ENCODE measurements around the gene DENND2C. TPM values are rescaled to one million over a fixed set of nuclear protein-coding genes. Genes with fewer than 3 reads are reported as not detected.
A peak's percentile ranks its signal among the peaks of the same experiment; 100 is the strongest.
"Not testable (repeated sequence)": the region's sequence is repeated elsewhere in the genome, so short reads cannot be mapped to it uniquely, and the experiment has no call there.

DENND2C gene
- total and polyA plus RNA-seq, 2 donors = 0.47 to 2.9 TPM

DNA sequence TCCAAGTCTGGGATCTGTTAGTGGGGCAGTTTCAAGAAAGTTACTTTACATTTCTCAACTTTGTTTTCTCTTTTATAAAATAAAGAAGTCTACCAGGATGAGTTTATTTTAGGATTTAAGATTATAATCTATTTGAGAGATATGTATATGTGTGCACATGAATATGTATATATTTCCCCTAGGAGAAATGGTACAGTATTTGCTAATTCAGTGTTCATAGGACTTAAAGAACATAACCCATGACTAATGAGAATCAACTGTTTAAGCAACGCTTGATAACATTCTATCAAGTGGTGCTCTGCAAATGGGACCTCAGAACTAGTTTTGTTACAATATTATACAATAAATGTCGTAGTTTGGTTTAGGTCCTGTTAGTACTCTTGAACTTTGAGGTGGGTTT lies 95.5 kb downstream of the DENND2C start:
- Histone ChIP-seq H3K4me1 (ENCODE audit: control insufficient read depth in 2 of 2, insufficient read depth in 2 of 2, low read length in 2 of 2) (no peaks in the 10 kb centered on the region), H3K36me3 (ENCODE audit: control insufficient read depth in 2 of 2, insufficient read depth in 2 of 2, low read length in 1 of 2) (peaks cover 38 to 51% of the 10 kb centered on the region in 2 donors), H3K9me3 (ENCODE audit: control insufficient read depth in 2 of 2, insufficient read depth in 1 of 2, low read length in 1 of 2) (no peaks in the 10 kb centered on the region), H3K4me3 (ENCODE audit: low read length in 2 of 2) (no peak overlapping the region), H3K27me3 (ENCODE audit: control insufficient read depth in 2 of 2, insufficient read depth in 1 of 2, low read length in 1 of 2) (no peaks in the 10 kb centered on the region), H3K27ac (ENCODE audit: low read depth in 1 of 2, low read length in 1 of 2) (no peak overlapping the region)
- WGBS = 97% methylated on average over 2 of the region's 2 CpGs
- no peak for DNase-seq (ENCODE audit: low read depth in 6 of 9, low spot score in 9 of 9)

DNA sequence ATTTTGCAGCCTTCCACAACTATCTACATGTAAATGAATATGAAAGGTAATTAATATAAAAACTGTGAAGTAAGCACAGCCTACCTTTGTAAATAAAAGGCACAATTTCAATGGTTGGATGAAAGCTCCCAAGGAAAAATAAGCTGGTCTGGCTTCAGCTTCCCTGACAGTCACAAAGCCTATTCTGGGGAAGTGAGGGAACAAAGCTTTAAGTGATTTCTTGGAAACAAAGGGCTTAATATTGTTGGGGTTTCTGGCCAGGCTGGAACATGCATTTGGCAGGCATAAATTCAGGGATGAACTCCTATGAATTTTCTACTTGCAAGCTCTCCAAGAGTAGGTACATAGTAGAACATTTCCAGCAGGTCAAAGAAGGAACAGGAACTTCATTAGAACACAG lies 105.7 kb downstream of the DENND2C start:
- no peak overlapping the region for H3K4me3 ChIP-seq (ENCODE audit: low read length in 2 of 2)
- H3K9me3 ChIP-seq (ENCODE audit: control insufficient read depth in 2 of 2, insufficient read depth in 1 of 2, low read length in 1 of 2) = no peaks in the 10 kb centered on the region
- peaks cover 19 to 31% of the 10 kb centered on the region in 2 donors for H3K36me3 ChIP-seq (ENCODE audit: control insufficient read depth in 2 of 2, insufficient read depth in 2 of 2, low read length in 1 of 2)
- H3K27ac ChIP-seq (ENCODE audit: low read depth in 1 of 2, low read length in 1 of 2) = no peak overlapping the region
- H3K4me1 ChIP-seq (ENCODE audit: control insufficient read depth in 2 of 2, insufficient read depth in 2 of 2, low read length in 2 of 2) = no peaks in the 10 kb centered on the region
- no peak for DNase-seq (ENCODE audit: low read depth in 6 of 9, low spot score in 9 of 9)
- H3K27me3 ChIP-seq (ENCODE audit: control insufficient read depth in 2 of 2, insufficient read depth in 1 of 2, low read length in 1 of 2) = no peaks in the 10 kb centered on the region

DNA sequence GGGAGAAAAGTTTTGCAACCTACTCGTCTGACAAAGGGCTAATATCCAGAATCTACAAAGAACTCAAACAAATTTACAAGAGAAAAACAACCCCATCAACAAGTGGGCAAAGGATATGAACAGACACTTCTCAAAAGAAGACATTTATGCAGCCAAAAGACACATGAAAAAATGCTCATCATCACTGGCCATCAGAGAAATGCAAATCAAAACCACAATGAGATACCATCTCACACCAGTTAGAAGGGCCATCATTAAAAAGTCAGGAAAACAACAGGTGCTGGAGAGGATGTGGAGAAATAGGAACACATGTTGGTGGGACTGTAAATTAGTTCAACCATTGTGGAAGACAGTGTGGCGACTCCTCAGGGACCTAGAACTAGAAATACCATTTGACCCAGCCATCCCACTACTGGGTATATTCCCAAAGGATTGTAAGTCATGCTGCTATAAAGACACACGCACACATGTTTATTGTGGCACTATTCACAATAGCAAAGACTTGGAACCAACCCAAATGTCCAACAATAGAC lies 106.8 kb downstream of the DENND2C start:
- DNase-seq (ENCODE audit: low read depth in 6 of 9, low spot score in 9 of 9); H3K4me3 ChIP-seq (ENCODE audit: low read length in 2 of 2); H3K27me3 ChIP-seq (ENCODE audit: control insufficient read depth in 2 of 2, insufficient read depth in 1 of 2, low read length in 1 of 2); H3K27ac ChIP-seq (ENCODE audit: low read depth in 1 of 2, low read length in 1 of 2); H3K9me3 ChIP-seq (ENCODE audit: control insufficient read depth in 2 of 2, insufficient read depth in 1 of 2, low read length in 1 of 2); H3K4me1 ChIP-seq (ENCODE audit: control insufficient read depth in 2 of 2, insufficient read depth in 2 of 2, low read length in 2 of 2): not testable (repeated sequence)
- H3K36me3 ChIP-seq (ENCODE audit: control insufficient read depth in 2 of 2, insufficient read depth in 2 of 2, low read length in 1 of 2) = peaks cover 12 to 22% of the 10 kb centered on the region in 2 donors
- 95% methylated on average over 3 of the region's 3 CpGs for WGBS

DNA sequence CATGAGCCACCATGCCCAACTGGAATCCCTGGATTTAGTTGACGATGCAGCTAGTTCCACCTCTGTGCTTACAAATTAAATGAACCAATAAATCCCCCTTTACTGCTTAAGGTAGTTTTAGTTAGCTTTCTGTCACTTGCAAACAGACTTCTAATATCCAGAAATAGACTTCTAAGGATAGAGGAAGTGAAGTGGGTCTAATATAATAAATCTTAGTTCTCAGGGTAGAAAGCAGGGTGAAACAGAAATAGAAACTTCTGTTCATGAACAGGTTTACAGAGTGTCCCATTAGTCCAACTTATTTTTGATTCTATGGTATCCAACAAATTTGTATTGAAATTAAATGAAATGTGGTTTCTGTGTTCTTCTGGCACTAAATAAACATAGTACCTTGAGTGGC lies 108.5 kb downstream of the DENND2C start:
- no peaks in the 10 kb centered on the region for H3K9me3 ChIP-seq (ENCODE audit: control insufficient read depth in 2 of 2, insufficient read depth in 1 of 2, low read length in 1 of 2)
- no peak for DNase-seq (ENCODE audit: low read depth in 6 of 9, low spot score in 9 of 9)
- WGBS = 51% methylated on average over 1 of the region's 1 CpG
- peaks cover 12 to 13% of the 10 kb centered on the region in 2 donors for H3K36me3 ChIP-seq (ENCODE audit: control insufficient read depth in 2 of 2, insufficient read depth in 2 of 2, low read length in 1 of 2)
- H3K27me3 ChIP-seq (ENCODE audit: control insufficient read depth in 2 of 2, insufficient read depth in 1 of 2, low read length in 1 of 2) = no peaks in the 10 kb centered on the region
- no peak overlapping the region for H3K27ac ChIP-seq (ENCODE audit: low read depth in 1 of 2, low read length in 1 of 2)
- no peaks in the 10 kb centered on the region for H3K4me1 ChIP-seq (ENCODE audit: control insufficient read depth in 2 of 2, insufficient read depth in 2 of 2, low read length in 2 of 2)
- H3K4me3 ChIP-seq (ENCODE audit: low read length in 2 of 2) = no peak overlapping the region

DNA sequence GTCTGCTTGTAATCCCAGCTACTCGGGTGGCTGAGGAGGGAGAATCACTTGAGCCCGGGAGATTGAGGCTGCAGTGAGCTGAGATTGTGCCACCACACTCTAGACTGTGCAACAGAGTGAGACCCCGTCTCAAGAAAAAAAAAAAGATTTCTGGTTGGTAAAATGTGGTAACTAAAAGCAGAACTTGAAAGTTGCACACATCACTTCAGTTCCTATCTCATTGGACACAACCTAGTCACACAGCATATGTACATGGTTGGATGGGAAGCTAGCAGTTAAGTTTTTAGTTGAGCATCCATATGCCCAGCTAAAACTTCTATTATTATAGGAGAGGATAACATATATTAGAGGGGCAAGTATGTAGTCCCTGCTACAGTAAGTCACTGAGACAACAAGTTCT lies 110.5 kb downstream of the DENND2C start:
- Histone ChIP-seq H3K4me1 (ENCODE audit: control insufficient read depth in 2 of 2, insufficient read depth in 2 of 2, low read length in 2 of 2) (no peaks in the 10 kb centered on the region), H3K9me3 (ENCODE audit: control insufficient read depth in 2 of 2, insufficient read depth in 1 of 2, low read length in 1 of 2) (no peaks in the 10 kb centered on the region), H3K27me3 (ENCODE audit: control insufficient read depth in 2 of 2, insufficient read depth in 1 of 2, low read length in 1 of 2) (no peaks in the 10 kb centered on the region), H3K27ac (ENCODE audit: low read depth in 1 of 2, low read length in 1 of 2) (no peak overlapping the region), H3K36me3 (ENCODE audit: control insufficient read depth in 2 of 2, insufficient read depth in 2 of 2, low read length in 1 of 2) (no peaks in the 10 kb centered on the region), H3K4me3 (ENCODE audit: low read length in 2 of 2) (no peak overlapping the region)
- 75% methylated on average over 3 of the region's 3 CpGs for WGBS
- no peak for DNase-seq (ENCODE audit: low read depth in 6 of 9, low spot score in 9 of 9)

DNA sequence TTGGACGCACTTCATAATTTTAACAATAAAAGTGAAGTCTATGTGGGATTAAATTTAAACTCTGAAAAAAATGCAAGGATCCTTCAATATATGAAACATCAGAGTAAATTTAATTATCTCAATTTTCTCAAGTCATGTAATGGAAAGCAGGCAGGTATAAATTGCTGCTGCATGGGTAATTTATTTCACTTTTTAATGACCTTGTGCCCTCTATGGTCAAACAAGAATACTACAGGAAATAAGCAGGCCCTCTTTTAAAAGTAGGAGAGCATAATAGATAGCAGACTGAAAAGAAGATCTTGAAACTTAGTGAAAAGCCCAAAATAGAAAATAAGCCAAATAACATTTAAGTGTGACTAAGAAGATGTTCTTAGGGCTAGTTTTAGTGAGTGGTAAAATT lies 111.3 kb downstream of the DENND2C start:
- H3K27ac ChIP-seq (ENCODE audit: low read depth in 1 of 2, low read length in 1 of 2) = no peak overlapping the region
- H3K36me3 ChIP-seq (ENCODE audit: control insufficient read depth in 2 of 2, insufficient read depth in 2 of 2, low read length in 1 of 2) = no peaks in the 10 kb centered on the region
- DNase-seq (ENCODE audit: low read depth in 6 of 9, low spot score in 9 of 9) = peak in 1 of 9 donors; percentile 8
- no peaks in the 10 kb centered on the region for H3K4me1 ChIP-seq (ENCODE audit: control insufficient read depth in 2 of 2, insufficient read depth in 2 of 2, low read length in 2 of 2)
- 98% methylated on average over 1 of the region's 1 CpG for WGBS
- no peaks in the 10 kb centered on the region for H3K9me3 ChIP-seq (ENCODE audit: control insufficient read depth in 2 of 2, insufficient read depth in 1 of 2, low read length in 1 of 2)
- no peaks in the 10 kb centered on the region for H3K27me3 ChIP-seq (ENCODE audit: control insufficient read depth in 2 of 2, insufficient read depth in 1 of 2, low read length in 1 of 2)
- H3K4me3 ChIP-seq (ENCODE audit: low read length in 2 of 2) = no peak overlapping the region

DNA sequence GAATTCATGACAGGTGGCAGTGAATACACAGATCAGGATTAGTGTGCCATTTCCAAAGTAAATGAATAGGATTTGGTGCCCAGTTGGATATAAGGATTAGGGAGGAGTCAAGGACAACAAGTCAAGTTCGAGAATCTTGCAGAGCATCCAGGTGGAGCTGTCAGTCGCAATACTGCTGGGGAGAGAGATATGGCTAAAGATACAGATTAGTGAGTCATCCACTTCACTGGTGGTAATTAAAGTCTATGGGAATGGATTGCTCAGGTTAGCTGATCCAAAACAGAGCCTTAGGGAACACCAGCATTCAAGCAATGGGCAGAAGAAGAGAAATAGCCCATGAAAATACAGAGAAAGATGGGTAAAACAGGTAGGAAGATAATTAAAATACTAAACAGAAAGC lies 115.3 kb downstream of the DENND2C start:
- no peak overlapping the region for H3K27ac ChIP-seq (ENCODE audit: low read depth in 1 of 2, low read length in 1 of 2)
- no peaks in the 10 kb centered on the region for H3K9me3 ChIP-seq (ENCODE audit: control insufficient read depth in 2 of 2, insufficient read depth in 1 of 2, low read length in 1 of 2)
- DNase-seq (ENCODE audit: low read depth in 6 of 9, low spot score in 9 of 9) = no peak
- 97% methylated on average over 2 of the region's 2 CpGs for WGBS
- H3K4me3 ChIP-seq (ENCODE audit: low read length in 2 of 2) = no peak overlapping the region
- no peaks in the 10 kb centered on the region for H3K4me1 ChIP-seq (ENCODE audit: control insufficient read depth in 2 of 2, insufficient read depth in 2 of 2, low read length in 2 of 2)
- no peaks in the 10 kb centered on the region for H3K27me3 ChIP-seq (ENCODE audit: control insufficient read depth in 2 of 2, insufficient read depth in 1 of 2, low read length in 1 of 2)
- no peaks in the 10 kb centered on the region for H3K36me3 ChIP-seq (ENCODE audit: control insufficient read depth in 2 of 2, insufficient read depth in 2 of 2, low read length in 1 of 2)

DNA sequence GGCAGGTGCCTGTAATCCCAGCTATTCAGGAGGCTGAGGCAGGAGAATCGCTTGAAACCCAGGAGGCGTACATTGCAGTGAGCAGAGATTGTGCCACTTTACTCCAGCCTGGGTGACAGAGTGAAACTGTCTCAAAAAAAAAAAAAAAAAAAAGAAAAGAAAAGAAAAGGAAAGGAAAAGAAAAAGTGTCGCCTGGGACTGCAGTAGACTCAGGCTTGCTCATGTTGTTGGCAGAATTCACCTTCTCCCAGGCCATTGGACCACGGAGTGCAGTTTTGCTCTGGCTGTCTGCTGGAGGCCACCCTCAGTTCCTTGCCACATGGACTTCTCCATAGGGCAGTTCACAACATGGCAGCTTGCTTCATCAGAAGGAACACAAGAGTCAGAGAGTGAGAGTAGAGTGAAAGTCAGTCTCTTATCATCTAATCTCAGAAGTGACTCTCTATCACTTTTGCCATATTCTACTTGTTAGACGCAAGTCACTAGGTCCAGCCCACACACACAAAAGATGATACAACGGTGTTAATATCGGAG lies 117.7 kb downstream of the DENND2C start:
- Histone ChIP-seq H3K27ac (ENCODE audit: low read depth in 1 of 2, low read length in 1 of 2) (no peak overlapping the region), H3K9me3 (ENCODE audit: control insufficient read depth in 2 of 2, insufficient read depth in 1 of 2, low read length in 1 of 2) (no peaks in the 10 kb centered on the region), H3K27me3 (ENCODE audit: control insufficient read depth in 2 of 2, insufficient read depth in 1 of 2, low read length in 1 of 2) (no peaks in the 10 kb centered on the region), H3K36me3 (ENCODE audit: control insufficient read depth in 2 of 2, insufficient read depth in 2 of 2, low read length in 1 of 2) (no peaks in the 10 kb centered on the region), H3K4me1 (ENCODE audit: control insufficient read depth in 2 of 2, insufficient read depth in 2 of 2, low read length in 2 of 2) (no peaks in the 10 kb centered on the region), H3K4me3 (ENCODE audit: low read length in 2 of 2) (no peak overlapping the region)
- no peak for DNase-seq (ENCODE audit: low read depth in 6 of 9, low spot score in 9 of 9)
- 98% methylated on average over 7 of the region's 7 CpGs for WGBS

DNA sequence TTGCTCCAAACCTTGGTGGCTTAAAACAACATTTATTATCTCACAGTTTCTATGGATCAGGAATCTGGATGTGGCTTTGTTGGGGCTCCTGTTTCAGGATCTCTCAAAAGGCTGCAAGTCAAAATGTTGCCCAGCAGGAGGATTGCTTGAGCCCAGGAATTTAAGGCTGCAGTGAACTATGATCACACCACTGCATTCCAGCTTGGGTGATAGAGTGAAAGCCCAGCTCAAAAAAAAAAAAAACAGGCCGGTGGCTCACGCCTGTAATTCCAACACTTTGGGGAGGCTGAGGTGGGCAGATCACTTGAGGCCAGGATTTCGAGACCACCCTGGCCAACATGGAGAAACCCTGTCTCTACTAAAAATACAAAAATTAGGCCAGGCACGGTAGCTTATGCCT lies 118.4 kb downstream of the DENND2C start:
- H3K27me3 ChIP-seq (ENCODE audit: control insufficient read depth in 2 of 2, insufficient read depth in 1 of 2, low read length in 1 of 2) = no peaks in the 10 kb centered on the region
- H3K4me3 ChIP-seq (ENCODE audit: low read length in 2 of 2) = no peak overlapping the region
- DNase-seq (ENCODE audit: low read depth in 6 of 9, low spot score in 9 of 9) = no peak
- no peaks in the 10 kb centered on the region for H3K9me3 ChIP-seq (ENCODE audit: control insufficient read depth in 2 of 2, insufficient read depth in 1 of 2, low read length in 1 of 2)
- no peak overlapping the region for H3K27ac ChIP-seq (ENCODE audit: low read depth in 1 of 2, low read length in 1 of 2)
- H3K4me1 ChIP-seq (ENCODE audit: control insufficient read depth in 2 of 2, insufficient read depth in 2 of 2, low read length in 2 of 2) = no peaks in the 10 kb centered on the region
- H3K36me3 ChIP-seq (ENCODE audit: control insufficient read depth in 2 of 2, insufficient read depth in 2 of 2, low read length in 1 of 2) = no peaks in the 10 kb centered on the region
- WGBS = 99% methylated on average over 4 of the region's 4 CpGs

DNA sequence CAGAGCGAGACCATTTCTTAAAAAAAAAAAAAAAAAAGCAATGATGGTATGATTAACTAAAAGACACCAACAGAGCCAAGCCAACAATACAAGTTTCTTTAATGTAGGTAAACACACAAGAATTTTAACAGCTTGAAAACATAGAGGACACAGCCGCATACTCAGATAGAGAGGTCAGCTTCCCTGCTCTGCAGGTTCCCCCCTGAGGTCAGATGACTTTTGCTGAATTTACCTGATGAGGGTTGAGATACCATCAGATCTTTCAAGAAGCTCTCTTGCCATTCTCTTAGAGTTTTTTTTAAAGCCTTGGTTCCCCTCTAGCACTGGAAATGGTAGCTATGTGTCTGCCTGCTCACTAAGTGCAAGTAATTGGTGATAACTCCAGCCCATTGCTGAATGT lies 119.5 kb downstream of the DENND2C start:
- DNase-seq (ENCODE audit: low read depth in 6 of 9, low spot score in 9 of 9) = no peak
- Histone ChIP-seq H3K9me3 (ENCODE audit: control insufficient read depth in 2 of 2, insufficient read depth in 1 of 2, low read length in 1 of 2) (no peaks in the 10 kb centered on the region), H3K36me3 (ENCODE audit: control insufficient read depth in 2 of 2, insufficient read depth in 2 of 2, low read length in 1 of 2) (no peaks in the 10 kb centered on the region), H3K4me3 (ENCODE audit: low read length in 2 of 2) (no peak overlapping the region), H3K4me1 (ENCODE audit: control insufficient read depth in 2 of 2, insufficient read depth in 2 of 2, low read length in 2 of 2) (no peaks in the 10 kb centered on the region), H3K27me3 (ENCODE audit: control insufficient read depth in 2 of 2, insufficient read depth in 1 of 2, low read length in 1 of 2) (no peaks in the 10 kb centered on the region), H3K27ac (ENCODE audit: low read depth in 1 of 2, low read length in 1 of 2) (no peak overlapping the region)
- WGBS = over 99% methylated on average over 2 of the region's 2 CpGs
